Glutamatergic neuron (in vitro differentiated cells): ENCODE data around the gene NPM3. TPM values are rescaled to one million over a fixed set of nuclear protein-coding genes. Genes with fewer than 3 reads are reported as not detected.

Experiments
- DNase-seq: peaks from one replicate; pipeline ENCODE4 v3.0.0; 2022
- H3K27ac Mint-ChIP-seq: one replicate; pipeline ENCODE4 v1.8.0; 2020; ENCODE audit warnings: mild to moderate bottlenecking, mixed read lengths, inconsistent platforms; ENCODE audit not compliant: unreplicated experiment
- H3K27me3 Mint-ChIP-seq: one replicate; pipeline ENCODE4 v1.8.0; 2020; ENCODE audit warnings: mild to moderate bottlenecking, moderate library complexity, mixed read lengths, inconsistent platforms; ENCODE audit not compliant: unreplicated experiment
- H3K36me3 Mint-ChIP-seq: one replicate; pipeline ENCODE4 v1.8.0; 2020; ENCODE audit warnings: mild to moderate bottlenecking, mixed read lengths, inconsistent platforms; ENCODE audit not compliant: unreplicated experiment
- H3K4me1 Mint-ChIP-seq: one replicate; pipeline ENCODE4 v1.8.0; 2020; ENCODE audit warnings: mild to moderate bottlenecking, low read depth, mixed read lengths, inconsistent platforms; ENCODE audit not compliant: unreplicated experiment
- H3K4me3 Mint-ChIP-seq: one replicate; pipeline ENCODE4 v1.8.0; 2020; ENCODE audit warnings: mild to moderate bottlenecking, mixed read lengths, inconsistent platforms; ENCODE audit not compliant: unreplicated experiment
- H3K9me3 Mint-ChIP-seq: one replicate; pipeline ENCODE4 v1.8.0; 2020; ENCODE audit warnings: mild to moderate bottlenecking, moderate library complexity, mixed read lengths, inconsistent platforms; ENCODE audit not compliant: unreplicated experiment
- CTCF ChIP-seq: fragments of 200-600 bp; sonication (generic); IDR thresholded peaks from one replicate; pipeline ENCODE4 v1.5.0; 2021; ENCODE audit not compliant: partially characterized antibody, unreplicated experiment
- total RNA-seq: library from RNA; stranded (reverse); fragmentation: NEBNext Ultra II Directional; extraction: Animal tissue kit (Norgen Biotek cat#: 25700); gene quantifications from one replicate; pipeline ENCODE4 v1.2.1, GENCODE V29; 2021; ENCODE audit not compliant: unreplicated experiment

Gene NPM3
- total RNA-seq, 1 donor from 2014 or later: 18.1 TPM

GRCh38 chr10:101758858-101759257, 24.4 kb downstream of the NPM3 start:
- DNase-seq: no peak
- H3K9me3 Mint-ChIP-seq: no peaks in the 10 kb centered on the region
- no peak overlapping the region for H3K4me3 Mint-ChIP-seq
- TF ChIP-seq CTCF: no peak
- H3K27me3 Mint-ChIP-seq: no peaks in the 10 kb centered on the region
- peaks cover 5% of the 10 kb centered on the region for H3K4me1 Mint-ChIP-seq
- no peak overlapping the region for H3K27ac Mint-ChIP-seq
- no peaks in the 10 kb centered on the region for H3K36me3 Mint-ChIP-seq

- no peak for TF ChIP-seq CTCF
These were observed 31.0 kb downstream of the NPM3 start for GRCh38 chr10:101752241-101752640.

GRCh38 chr10:101749047-101750016, 33.9 kb downstream of the NPM3 start:
- Mint-ChIP-seq H3K36me3 (no peaks in the 10 kb centered on the region), H3K4me3 (no peak overlapping the region), H3K27me3 (no peaks in the 10 kb centered on the region), H3K4me1 (peaks cover 18% of the 10 kb centered on the region), H3K9me3 (no peaks in the 10 kb centered on the region), H3K27ac (peak overlapping the region; percentile 41)
- no peak for TF ChIP-seq CTCF
- peak; percentile 40 for DNase-seq

More at GRCh38 chr10:101752241-101752640, 31.0 kb downstream of the NPM3 start:
- no peak for DNase-seq
- no peak overlapping the region for H3K4me3 Mint-ChIP-seq
- H3K36me3 Mint-ChIP-seq: no peaks in the 10 kb centered on the region
- peaks cover 9% of the 10 kb centered on the region for H3K4me1 Mint-ChIP-seq
- no peaks in the 10 kb centered on the region for H3K9me3 Mint-ChIP-seq
- H3K27me3 Mint-ChIP-seq: no peaks in the 10 kb centered on the region
- H3K27ac Mint-ChIP-seq: no peak overlapping the region

- Mint-ChIP-seq H3K9me3 (no peaks in the 10 kb centered on the region), H3K4me3 (no peak overlapping the region), H3K27ac (no peak overlapping the region), H3K36me3 (no peaks in the 10 kb centered on the region), H3K27me3 (no peaks in the 10 kb centered on the region), H3K4me1 (peaks cover 18% of the 10 kb centered on the region)
- no peak for DNase-seq
- no peak for TF ChIP-seq CTCF
These were observed 34.8 kb downstream of the NPM3 start for GRCh38 chr10:101748496-101748895.

GRCh38 chr10:101745074-101745696, 38.1 kb downstream of the NPM3 start:
- Mint-ChIP-seq H3K27ac (no peak overlapping the region), H3K27me3 (no peaks in the 10 kb centered on the region), H3K36me3 (peaks cover 4% of the 10 kb centered on the region), H3K4me1 (peaks cover 18% of the 10 kb centered on the region), H3K4me3 (no peak overlapping the region), H3K9me3 (peaks cover 2% of the 10 kb centered on the region)
- TF ChIP-seq CTCF: no peak
- no peak for DNase-seq
